COR-L47 (cell line): ENCODE measurements around the gene JMY.
"Not testable (repeated sequence)": the region's sequence is repeated elsewhere in the genome, so short reads cannot be mapped to it uniquely, and the experiment has no call there.

Experiments used
- DNase-seq: peaks from one replicate; lab custom pipeline; 2025; lab: John Stamatoyannopoulos, UW

JMY gene

GRCh38 chr5:79236970-79237739 is 1.2 kb downstream of the JMY start:
- DNase-seq, result peak; percentile 27

DNA sequence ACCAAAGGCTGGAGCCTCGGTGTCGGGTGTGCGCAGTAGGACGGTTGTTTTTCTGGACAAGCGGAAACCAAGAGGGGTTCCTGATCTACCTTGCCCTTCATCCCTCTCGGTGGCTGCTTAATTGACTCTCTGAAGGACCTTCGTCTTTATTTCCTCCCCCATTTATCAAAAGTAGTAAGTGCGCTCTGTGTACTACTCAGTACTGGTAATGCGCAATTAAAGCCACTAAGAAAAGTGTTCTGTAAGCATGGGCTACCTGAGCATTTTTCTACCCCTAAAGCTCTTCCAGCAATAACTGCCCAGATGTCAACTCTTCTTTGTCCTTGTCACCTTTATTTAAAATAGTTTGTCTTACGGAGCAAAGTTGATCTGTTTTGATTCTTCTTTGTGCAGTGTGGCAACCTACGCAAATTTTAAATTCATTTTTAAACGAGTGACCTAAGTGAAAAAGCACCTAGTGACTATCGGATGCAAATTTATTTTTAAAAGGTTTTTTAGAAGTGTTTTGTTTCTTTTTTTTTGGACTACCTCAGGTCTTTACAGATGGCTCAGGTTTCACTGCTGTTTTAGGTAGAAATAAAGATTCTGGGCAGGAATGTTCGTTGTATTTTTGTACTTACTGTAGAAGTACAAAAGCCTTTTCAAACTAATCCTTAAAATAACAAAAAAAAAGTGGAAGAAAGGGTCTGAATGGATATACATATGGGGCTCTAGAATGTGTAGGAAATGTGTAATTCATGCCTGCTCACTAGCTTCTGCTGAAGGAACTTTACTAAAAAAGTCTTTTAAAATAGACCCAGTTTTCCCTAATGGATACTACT is 2.0 kb downstream of the JMY start:
- DNase-seq, result no peak

DNA sequence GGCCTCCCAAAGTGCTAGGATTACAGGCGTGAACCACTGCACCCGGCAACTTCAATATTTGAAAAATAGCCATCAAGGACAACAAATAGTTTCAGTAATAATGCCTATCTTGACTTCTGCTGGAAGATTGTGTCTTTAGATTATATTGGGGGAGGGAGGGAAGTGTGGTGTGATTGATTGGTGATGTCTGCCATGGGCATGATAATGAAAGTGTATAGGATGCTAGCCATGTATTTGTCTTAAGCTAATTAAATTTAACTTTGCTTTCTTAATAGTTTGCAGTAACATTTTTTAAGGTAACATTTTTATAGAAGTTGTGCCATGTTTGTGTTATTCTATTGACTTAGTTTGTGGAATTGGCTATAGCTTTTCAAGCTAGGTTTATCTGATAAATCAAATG is 4.6 kb downstream of the JMY start:
- DNase-seq, result no peak

DNA sequence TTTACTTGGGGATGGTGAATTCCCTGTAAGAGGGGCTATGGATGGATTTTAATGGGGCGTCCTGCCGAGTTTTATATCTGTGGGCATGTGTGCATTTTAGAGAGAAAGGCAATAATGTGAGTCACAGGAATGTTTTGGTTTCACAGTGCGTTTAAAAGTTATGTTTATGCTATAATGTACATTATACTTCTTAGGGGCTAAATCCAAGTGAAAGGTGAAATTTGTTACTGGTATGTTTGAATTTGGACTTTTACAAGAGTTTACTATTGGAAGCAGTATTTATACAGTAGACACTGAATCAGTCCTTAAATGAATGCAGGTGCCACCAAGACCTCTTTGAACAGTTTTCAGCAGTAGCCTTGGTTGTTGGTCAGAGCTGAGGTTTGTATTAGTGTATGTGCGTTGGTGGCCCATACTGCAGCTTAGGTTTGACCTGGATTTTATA is 5.6 kb downstream of the JMY start:
- DNase-seq, result no peak

DNA sequence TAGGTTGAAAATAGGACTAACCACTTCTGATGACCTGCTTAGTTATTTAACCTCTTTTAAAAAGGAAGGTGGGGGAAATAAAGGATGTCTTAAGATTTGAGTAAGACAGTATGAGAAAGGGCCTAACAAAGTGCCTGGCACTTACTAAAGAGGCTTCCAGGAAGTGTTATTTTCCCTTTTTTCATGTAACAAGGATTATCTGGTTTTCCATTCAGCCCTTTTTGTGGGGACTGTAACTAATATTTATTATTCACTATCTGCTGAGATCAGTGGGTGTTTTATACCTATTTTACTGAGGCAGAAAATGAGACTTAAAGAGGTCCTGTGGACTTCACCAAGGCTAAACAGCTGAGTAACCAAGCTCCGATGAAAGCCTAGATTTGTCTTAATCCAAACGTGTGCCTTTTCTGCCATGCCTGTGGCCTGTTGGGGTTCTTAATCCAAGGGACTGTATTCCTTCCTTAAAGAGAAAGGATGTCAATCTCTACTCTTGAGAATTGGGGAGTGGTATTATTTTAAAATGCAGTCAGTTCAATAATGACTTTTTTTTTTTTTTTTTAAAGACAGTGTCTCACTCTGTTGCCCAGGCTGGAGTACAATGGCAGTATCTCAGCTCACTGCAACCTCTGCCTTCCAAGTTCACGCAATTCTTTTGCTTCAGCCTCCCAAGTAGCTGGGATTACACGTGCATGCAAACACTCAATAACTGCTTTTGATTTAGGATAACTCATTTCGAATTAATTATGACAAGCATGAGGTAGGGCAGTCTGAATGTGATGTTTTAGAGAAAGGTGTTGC is 6.5 kb downstream of the JMY start:
- DNase-seq, result no peak

DNA sequence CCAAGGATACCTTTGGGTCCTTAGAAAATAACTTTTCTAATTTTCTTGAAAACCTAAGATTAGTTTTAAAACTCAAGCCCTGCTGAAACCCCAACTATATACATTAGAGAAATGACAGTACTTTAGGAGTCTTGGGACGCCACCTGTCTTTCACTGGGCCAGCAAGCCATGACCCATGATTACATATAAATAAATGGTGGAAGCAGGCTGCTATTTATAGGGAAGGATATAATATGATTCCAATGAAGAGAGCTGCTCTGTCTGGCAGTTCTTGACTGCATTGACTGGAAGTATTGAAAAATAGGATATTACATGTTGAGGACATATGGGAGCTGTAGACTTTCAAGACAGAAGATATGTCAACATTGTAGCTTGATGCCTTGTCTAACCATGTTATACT is 7.3 kb downstream of the JMY start:
- DNase-seq, result no peak

GRCh38 chr5:79254067-79254466 is 18.1 kb downstream of the JMY start:
- not testable (repeated sequence) for DNase-seq

DNA sequence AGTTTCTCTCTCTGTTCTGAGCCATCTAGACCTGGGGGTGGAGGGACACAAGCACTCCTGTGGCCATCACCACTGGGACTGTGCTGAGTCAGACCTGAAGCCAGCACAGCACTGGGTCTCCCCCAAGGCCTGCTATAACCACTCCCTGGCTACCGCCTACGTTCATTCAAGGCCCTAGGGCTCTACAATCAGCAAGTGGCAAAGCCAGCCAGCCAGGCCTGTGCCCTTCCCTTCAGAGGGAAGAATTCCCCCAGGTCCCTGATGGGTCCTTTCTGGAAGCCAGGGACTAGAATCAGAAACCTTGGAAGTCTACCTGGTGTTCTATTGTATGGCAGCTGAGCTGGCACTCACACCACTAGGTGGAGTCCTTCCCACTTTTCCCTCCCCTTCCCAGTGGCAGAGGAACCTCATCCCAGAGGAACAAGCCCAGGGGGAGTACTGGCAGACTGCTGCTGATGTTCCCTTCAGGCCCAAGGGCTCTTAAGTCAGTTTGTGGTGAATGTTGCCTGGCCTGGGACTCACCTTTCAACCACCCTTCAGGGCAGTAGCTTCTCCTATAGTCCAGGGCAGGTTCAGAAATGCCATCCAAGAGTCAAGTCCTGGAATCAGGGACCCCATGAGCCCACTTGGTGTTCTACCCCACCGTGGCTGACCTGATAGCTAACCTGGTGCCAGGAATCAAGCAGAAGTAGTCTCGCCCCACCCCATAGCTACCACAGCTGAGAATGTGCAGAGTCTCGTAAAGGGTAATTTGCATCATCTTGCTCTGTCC is 20.0 kb downstream of the JMY start:
- DNase-seq, result peak; percentile 22

- no peak for DNase-seq
Observed at GRCh38 chr5:79256563-79256962, 20.6 kb downstream of the JMY start.

GRCh38 chr5:79257314-79257713 is 21.4 kb downstream of the JMY start:
- DNase-seq, result no peak

DNA sequence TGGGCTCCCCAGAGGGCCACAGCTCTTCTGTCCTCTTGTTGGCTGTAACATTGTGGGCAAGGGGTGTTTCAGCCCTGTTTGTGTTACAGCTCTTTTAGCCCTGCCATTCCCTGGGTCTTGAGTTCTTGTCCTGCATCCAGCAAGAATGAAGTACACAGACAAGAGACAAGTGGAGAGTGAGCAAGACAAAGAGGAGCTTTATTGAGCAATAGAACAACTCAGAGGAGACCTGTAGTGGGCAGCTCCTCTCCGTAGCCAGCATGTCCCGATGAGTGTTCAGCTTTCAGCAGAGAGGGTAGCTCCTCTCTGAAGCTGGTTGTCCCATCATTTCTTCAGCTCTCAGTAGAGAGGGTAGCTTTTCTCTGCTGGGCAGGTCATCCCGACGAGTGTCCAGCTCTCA is 22.9 kb downstream of the JMY start:
- no peak for DNase-seq

DNA sequence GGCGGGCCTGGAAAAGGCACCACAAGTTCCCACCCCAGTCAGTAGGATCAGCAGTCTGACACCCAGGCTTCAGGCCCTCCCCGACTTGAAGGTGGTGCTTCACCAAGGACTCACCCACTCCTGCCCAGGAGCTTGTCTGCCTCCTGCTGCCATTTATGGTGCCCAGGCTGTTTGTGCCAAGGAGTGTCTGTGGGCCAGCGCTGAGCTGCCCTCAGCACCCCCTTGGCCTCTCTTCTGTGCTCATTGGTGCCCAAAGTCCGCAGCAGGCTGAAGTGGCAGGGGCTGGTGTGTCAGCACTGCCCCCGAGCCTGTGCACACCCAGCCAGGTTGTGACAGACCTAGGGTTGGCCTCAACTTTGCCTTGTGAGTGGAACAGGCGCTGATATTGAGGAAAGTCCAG is 23.5 kb downstream of the JMY start:
- no peak for DNase-seq

DNA sequence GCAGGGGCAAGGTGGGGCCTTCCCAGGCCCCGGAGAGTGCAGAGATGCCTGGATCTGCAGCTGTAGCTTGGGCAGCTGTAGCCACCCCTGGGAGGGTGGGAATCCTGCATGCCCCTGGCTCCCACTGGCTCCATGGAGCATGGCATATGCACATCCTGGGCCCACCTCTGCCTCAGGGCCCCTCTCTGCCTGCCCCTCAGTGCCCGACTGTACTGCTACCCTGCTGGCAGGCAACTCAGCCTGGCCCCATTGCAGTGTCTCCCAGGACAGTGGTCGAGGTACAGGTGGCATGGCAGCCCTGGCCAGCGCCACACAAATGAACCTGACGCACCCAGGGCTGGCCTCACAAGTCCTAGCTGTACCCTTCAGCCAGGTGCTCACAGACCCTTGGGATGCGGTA is 23.9 kb downstream of the JMY start:
- DNase-seq, result no peak

- DNase-seq, result no peak
Observed at GRCh38 chr5:79261897-79262296, 26.0 kb downstream of the JMY start.

- no peak for DNase-seq
Observed at GRCh38 chr5:79263290-79263689, 27.4 kb downstream of the JMY start.

DNA sequence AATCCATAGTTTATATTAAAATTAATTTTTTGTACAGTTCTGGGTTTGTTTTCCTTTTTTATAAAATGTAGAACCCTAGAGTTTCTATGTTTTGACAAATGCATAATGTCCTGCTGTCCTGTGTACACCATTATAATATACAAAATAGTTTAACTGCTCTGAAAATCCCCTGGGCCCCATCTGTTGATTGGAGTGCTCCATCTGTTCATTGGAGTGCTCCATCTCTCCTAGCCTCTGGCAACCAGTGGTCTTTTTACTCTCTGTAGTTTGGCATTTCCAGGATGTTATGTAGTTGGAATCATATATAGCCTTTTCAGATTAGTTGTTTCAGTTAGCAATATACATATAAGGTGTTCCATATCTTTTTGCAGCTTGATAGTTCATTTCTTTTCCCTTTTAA is 31.2 kb downstream of the JMY start:
- no peak for DNase-seq

DNA sequence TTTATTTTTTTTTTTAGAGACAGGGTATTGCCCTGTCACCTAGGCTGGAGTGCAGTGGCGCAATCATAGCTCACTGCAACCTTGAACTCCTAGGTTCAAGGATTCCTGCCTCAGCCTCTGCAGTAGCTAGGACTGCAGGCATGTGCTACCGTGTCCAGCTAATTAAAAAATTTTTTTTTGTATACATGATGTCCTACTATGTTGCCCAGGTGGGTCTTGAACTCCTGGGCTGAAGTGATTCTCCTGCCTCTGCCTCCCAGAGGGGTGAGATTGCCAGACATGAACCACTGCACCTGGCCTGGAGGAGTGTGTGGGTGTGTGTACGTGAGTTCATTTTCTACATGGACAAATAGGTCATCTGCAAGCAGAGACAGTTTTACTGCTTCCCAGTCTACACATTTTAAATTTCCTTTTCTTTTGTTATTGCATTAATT is 33.8 kb downstream of the JMY start:
- DNase-seq, result no peak

DNA sequence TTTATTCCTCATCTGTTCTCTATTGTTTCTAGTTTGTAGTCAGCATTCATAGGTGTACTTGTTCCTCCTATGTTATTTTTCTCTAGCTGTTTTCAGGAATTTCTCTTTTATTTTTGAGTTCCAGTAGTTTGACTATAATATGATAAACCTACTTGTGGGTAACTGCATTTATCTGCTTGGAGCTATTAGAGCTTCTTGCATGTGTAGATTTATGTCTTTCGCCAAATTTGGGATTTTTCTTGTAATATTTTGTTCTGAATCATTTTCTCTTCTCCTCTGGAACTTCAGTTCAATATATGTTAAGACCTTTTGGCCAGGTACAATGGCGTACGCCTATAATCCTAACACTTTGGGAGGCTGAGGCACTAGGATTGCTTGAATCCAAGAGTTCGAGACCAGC is 37.4 kb downstream of the JMY start:
- DNase-seq, result no peak

DNA sequence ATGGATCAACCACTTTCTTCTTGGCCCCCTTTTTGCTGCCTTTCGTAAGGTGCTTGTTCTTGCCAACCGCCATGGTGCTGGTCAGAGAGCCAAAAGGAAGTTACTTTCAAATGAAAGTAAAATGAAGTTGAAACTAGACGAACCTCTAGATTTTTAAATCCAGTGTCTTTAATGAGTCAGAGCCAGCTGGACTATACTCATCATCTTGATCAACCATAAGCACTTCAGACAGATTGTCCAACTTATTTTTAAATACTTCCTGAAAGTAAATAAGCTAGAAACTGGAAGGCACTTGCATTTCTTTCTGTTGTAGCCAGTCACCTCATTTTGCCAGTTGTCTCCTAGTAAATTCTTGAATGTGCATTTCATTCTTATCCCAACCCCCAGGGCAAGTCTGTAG is 48.9 kb downstream of the JMY start:
- no peak for DNase-seq

DNA sequence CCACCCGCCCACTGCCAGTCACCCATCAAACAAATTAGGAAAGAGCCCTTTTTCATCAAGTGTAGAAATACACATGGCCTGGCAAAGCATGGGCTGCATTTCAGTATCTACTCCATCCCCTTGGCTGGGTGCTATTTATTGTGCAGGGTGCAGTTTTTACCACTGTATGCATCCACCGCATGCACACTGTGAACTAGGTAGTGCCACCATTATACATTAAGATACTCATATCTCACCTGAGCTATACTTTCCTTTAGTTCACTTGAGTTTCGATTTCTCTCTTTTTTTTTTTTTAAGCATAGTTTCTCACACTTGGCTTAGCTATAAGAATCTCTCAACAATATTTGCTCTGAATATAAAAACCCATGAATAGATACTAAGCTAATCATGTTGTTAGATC is 49.4 kb downstream of the JMY start:
- DNase-seq, result no peak

DNA sequence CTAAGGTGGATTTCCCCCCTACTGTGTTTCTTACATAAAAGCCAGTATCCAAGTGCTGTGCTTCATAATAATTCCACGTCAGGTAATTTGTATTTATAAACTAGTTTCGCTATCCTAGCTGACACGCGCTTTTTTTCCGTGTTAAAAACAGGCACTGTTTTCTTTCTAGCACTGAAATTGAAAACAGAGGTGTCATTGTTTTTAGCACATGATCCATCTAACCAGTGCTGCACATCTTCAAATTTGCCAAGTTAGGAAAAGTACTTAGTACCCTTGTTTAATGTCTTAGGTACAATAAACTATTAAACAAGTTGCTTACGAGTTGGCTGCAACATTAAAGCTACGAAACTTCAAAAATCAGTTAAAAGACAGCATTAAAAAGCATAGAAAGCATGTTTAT is 49.9 kb downstream of the JMY start:
- no peak for DNase-seq

- no peak for DNase-seq
Observed at GRCh38 chr5:79287380-79287779, 51.4 kb downstream of the JMY start.
